NCI-H2196 treated with DMSO at 0.1 percent for 48 hours (cell line): Measurements from ENCODE around the gene CD74.
A peak's percentile ranks its signal among the peaks of the same experiment; 100 is the strongest.
"Not testable (repeated sequence)": the region's sequence is repeated elsewhere in the genome, so short reads cannot be mapped to it uniquely, and the experiment has no call there.

Experiments
- DNase-seq: peaks from one replicate; lab custom pipeline; 2025; ENCODE audit not compliant: unreplicated experiment; lab: John Stamatoyannopoulos, UW

The CD74 gene

GRCh38 chr5:150412319-150413175 lies at the start of gene CD74:
TSS of gene CD74 (minus strand) at chr5:150412910. CDS start at chr5:150412749, 161 bp downstream.
- peak; percentile 15 for DNase-seq

GRCh38 chr5:150461231-150461630 lies 48.5 kb upstream of the CD74 start:
- peak; percentile 55 for DNase-seq

- DNase-seq, result no peak
Measured at GRCh38 chr5:150460781-150461180, 48.1 kb upstream of the CD74 start.

GRCh38 chr5:150458802-150459557 lies 46.3 kb upstream of the CD74 start:
- DNase-seq, result peak; percentile 22

GRCh38 chr5:150457562-150458240 lies 45.0 kb upstream of the CD74 start:
- DNase-seq, result no peak

GRCh38 chr5:150457121-150457520 lies 44.4 kb upstream of the CD74 start:
- no peak for DNase-seq

- DNase-seq, result no peak
Measured at GRCh38 chr5:150454492-150455229, 42.0 kb upstream of the CD74 start.

GRCh38 chr5:150454027-150454426 lies 41.3 kb upstream of the CD74 start:
- DNase-seq, result not testable (repeated sequence)

- DNase-seq, result no peak
Measured at GRCh38 chr5:150452914-150453313, 40.2 kb upstream of the CD74 start.

- no peak for DNase-seq
Measured at GRCh38 chr5:150451594-150451993, 38.9 kb upstream of the CD74 start.

GRCh38 chr5:150449517-150450339 lies 37.0 kb upstream of the CD74 start, which contains the start of gene RPS14:
TSS of gene RPS14 (minus strand) at chr5:150449739. CDS start at chr5:150447733, 2,006 bp downstream.
- DNase-seq, result peak; percentile 80

GRCh38 chr5:150448952-150449516 lies 36.3 kb upstream of the CD74 start:
- DNase-seq, result no peak

GRCh38 chr5:150448334-150448733 lies 35.6 kb upstream of the CD74 start:
- DNase-seq, result no peak

GRCh38 chr5:150447188-150447587 lies 34.5 kb upstream of the CD74 start:
- DNase-seq, result no peak

- DNase-seq, result no peak
Measured at GRCh38 chr5:150446583-150446982, 33.9 kb upstream of the CD74 start.

- DNase-seq, result no peak
Measured at GRCh38 chr5:150446088-150446487, 33.4 kb upstream of the CD74 start.

GRCh38 chr5:150444770-150445169 lies 32.1 kb upstream of the CD74 start:
- no peak for DNase-seq

GRCh38 chr5:150443242-150444075 lies 30.7 kb upstream of the CD74 start:
- DNase-seq, result no peak

GRCh38 chr5:150442699-150443080 lies 30.0 kb upstream of the CD74 start:
- no peak for DNase-seq
